Measurements from ENCODE around the gene SMARCC1. TPM values are rescaled to one million over a fixed set of nuclear protein-coding genes. Genes with fewer than 3 reads are reported as not detected.

The SMARCC1 gene
- polyA plus RNA-seq, 2 of the 4 experiments (the other 2 are of a cell fraction): 27.1 to 27.5 TPM

GRCh38 chr3:47783673-47784072 is 2.0 kb upstream of the SMARCC1 start:
- POLR2A ChIA-PET: no interaction called here
- no peaks in the 10 kb centered on the region for H3K9me3 ChIP-seq

GRCh38 chr3:47782446-47783308 is 984 bp upstream of the SMARCC1 start:
- CTCF ChIA-PET: interaction anchor here (0.5 kb wide), 1 partner anchor 394 kb away, joined by 3 read pairs; no protein-coding TSS in a partner anchor
- H3K27ac ChIP-seq: peak overlapping the region; percentile 97 to 99
- 61% methylated on average over 23 of the region's 23 CpGs for WGBS (ENCODE audit: missing lambda C conversion rate)
- no peak for FAIRE-seq
- H3K4me3 ChIP-seq: peak overlapping the region; percentile 90
- no peak for DNase-seq (ENCODE audit: low read depth in 1 of 2, low spot score in 1 of 2)
- peaks cover 20% of the 10 kb centered on the region; the same call in 2 of the 3 replicates for H3K4me1 ChIP-seq
- no peaks in the 10 kb centered on the region for H3K9me3 ChIP-seq
- TF ChIP-seq ZC3H11A (IDR thresholded peaks at IDR 0.05) (no peak), JUN (IDR thresholded peaks at IDR 0.05) (peak in 1 of 2 experiments; percentile 13; a peak in 1 of 5 replicates), USF2 (IDR thresholded peaks at IDR 0.05) (no peak), KDM5A (IDR thresholded peaks at IDR 0.05) (no peak)
- ATAC-seq: no peak
- H3K4me2 ChIP-seq: peak overlapping the region; percentile 96
- POLR2A ChIA-PET: no interaction called here

More at GRCh38 chr3:47783673-47784072, 2.0 kb upstream of the SMARCC1 start:
- FAIRE-seq (no peak), DNase-seq (ENCODE audit: low read depth in 1 of 2, low spot score in 1 of 2) (no peak), ATAC-seq (no peak)
- Histone ChIP-seq H3K4me1 (peaks cover 20% of the 10 kb centered on the region; the same call in 2 of the 3 replicates), H3K27ac (no peak overlapping the region), H3K4me2 (no peak overlapping the region), H3K4me3 (no peak overlapping the region)
- CTCF ChIA-PET: interaction anchor here (0.5 kb wide), 1 partner anchor 393 kb away, joined by 3 read pairs; no protein-coding TSS in a partner anchor
- TF ChIP-seq GATA3 (IDR thresholded peaks at IDR 0.05; ENCODE audit: borderline replicate concordance): no peak

GRCh38 chr3:47780741-47781684 is 680 bp downstream of the SMARCC1 start:
- DNase-seq (ENCODE audit: low read depth in 1 of 2, low spot score in 1 of 2) (peak; percentile 21 to 31), FAIRE-seq (no peak)

GRCh38 chr3:47778746-47779145 is 2.9 kb downstream of the SMARCC1 start:
- Histone ChIP-seq H3K4me2 (peak overlapping the region; percentile 75; the same call in 1 of the 3 replicates), H3K9me3 (no peaks in the 10 kb centered on the region), H3K4me3 (no peak overlapping the region), H3K27ac (no peak overlapping the region), H3K4me1 (peaks cover 20% of the 10 kb centered on the region; the same call in 2 of the 3 replicates)
- ChIA-PET CTCF (no interaction called here), POLR2A (no interaction called here)
- WGBS (ENCODE audit: missing lambda C conversion rate): 90% methylated on average over 3 of the region's 3 CpGs
- FAIRE-seq (no peak), DNase-seq (ENCODE audit: low read depth in 1 of 2, low spot score in 1 of 2) (no peak), ATAC-seq (no peak)
- TF ChIP-seq TP53 (CRISPR knock-in tag; IDR thresholded peaks at IDR 0.05): no peak
- no peak for TF ChIP-seq HMGXB4 (CRISPR knock-in tag; IDR thresholded peaks at IDR 0.05; ENCODE audit: borderline replicate concordance)
- no peak for TF ChIP-seq RNF2 (IDR thresholded peaks at IDR 0.05; ENCODE audit: borderline replicate concordance, low read depth)
- no peak for TF ChIP-seq TFCP2L1 (CRISPR knock-in tag; IDR thresholded peaks at IDR 0.05)
- no peak for TF ChIP-seq NR3C1 (IDR thresholded peaks at IDR 0.05)
- no peak for TF ChIP-seq EHMT2 (IDR thresholded peaks at IDR 0.05; ENCODE audit: low read depth)
- no peak for TF ChIP-seq EP300 (IDR thresholded peaks at IDR 0.05)
- no peak for TF ChIP-seq KDM1A (IDR thresholded peaks at IDR 0.05; ENCODE audit: low read depth)

More at GRCh38 chr3:47780741-47781684, 680 bp downstream of the SMARCC1 start:
- no peaks in the 10 kb centered on the region for H3K9me3 ChIP-seq
- H3K4me3 ChIP-seq: peak overlapping the region; percentile 90
- POLR2A ChIA-PET: no interaction called here
- 2% methylated on average over 18 of the region's 54 CpGs for WGBS (ENCODE audit: missing lambda C conversion rate)
- peak; percentile 49 to 67 for ATAC-seq
- peaks cover 20% of the 10 kb centered on the region; the same call in 2 of the 3 replicates for H3K4me1 ChIP-seq
- H3K27ac ChIP-seq: peak overlapping the region; percentile 97 to 99
- peak overlapping the region; percentile 75 for H3K4me2 ChIP-seq
- TF ChIP-seq MAX (IDR thresholded peaks at IDR 0.05) (peak; percentile 30; the same call in 1 of the 2 replicates), CHD4 (IDR thresholded peaks at IDR 0.05; ENCODE audit: borderline replicate concordance) (no peak), MYC (IDR thresholded peaks at IDR 0.05; ENCODE audit: borderline replicate concordance, low read length) (peak; percentile 63; the same call in 1 of the 2 replicates), MAFK (IDR thresholded peaks at IDR 0.05; ENCODE audit: partially characterized antibody) (peak; percentile 55)
- CTCF ChIA-PET: interaction anchor here (0.9 to 1.2 kb wide), 2 partner anchors 43 to 259 kb away, joined by 3 read pairs; no protein-coding TSS in a partner anchor

All from A549 (cell line).